ENCODE results near the gene MPHOSPH10. TPM values are rescaled to one million over a fixed set of nuclear protein-coding genes. Genes with fewer than 3 reads are reported as not detected.

The MPHOSPH10 gene
- total and polyA plus RNA-seq, 2 of the 13 experiments (the other 11 are each of a cell fraction or from before 2014, with no cell fraction given), result 37.8 to 137 TPM

- H3K4me1 ChIP-seq (ENCODE audit: insufficient read depth, low read length), result no peaks in the 10 kb centered on the region
- peaks cover 0 to 3% of the 10 kb centered on the region in 2 experiments; a peak in 2 of 5 replicates for H3K27me3 ChIP-seq (ENCODE audit: control insufficient read depth in 1 of 2, insufficient read depth in 2 of 2, low read length in 2 of 2)
- H3K79me2 ChIP-seq (ENCODE audit: insufficient read depth, low read length), result no peaks in the 10 kb centered on the region
- H3K4me3 ChIP-seq (replicated peaks in 1 of 3; ENCODE audit: insufficient read depth in 1 of 3, low read depth in 2 of 3, low read length in 3 of 3), result no peak overlapping the region
- H4K20me1 ChIP-seq (ENCODE audit: insufficient read depth, low read length), result peaks cover 8% of the 10 kb centered on the region
- H3K4me2 ChIP-seq (ENCODE audit: low read depth, low read length), result no peak overlapping the region
- WGBS (ENCODE audit: low lambda C conversion rate), result 75% methylated on average over 3 of the region's 3 CpGs
- H2AFZ ChIP-seq (ENCODE audit: low read length), result no peak overlapping the region
- no peak for DNase-seq (ENCODE audit: low spot score)
- ChIA-PET CTCF (ENCODE audit: low intra/inter-chr PET ratio, low total read pairs) (no interaction called here), POLR2A (interaction anchor here (1.8 to 3.3 kb wide), 2 partner anchors 20 to 82 kb away, joined by 5 to 13 read pairs; partner anchors contain the start of genes MCEE, MPHOSPH10 and NAGK)
- no TSS peak for BruUV-seq (replicated peaks)
- no peak for FAIRE-seq
- ATAC-seq, result peak; percentile 51
- in situ Hi-C loops (cut with HindIII; ENCODE audit: extremely low pct_ligation_motif_present, low pct_unique_long_range_greater_than_20kb), result no loop called here
- H3K9ac ChIP-seq (ENCODE audit: insufficient read depth, low read depth, low read length), result no peak overlapping the region
- intact Hi-C loops (cut with micrococcal nuclease; ENCODE audit: unreplicated experiment), result no loop called here
- no peak overlapping the region for H3K27ac ChIP-seq (ENCODE audit: extremely low read length, insufficient read depth, low read length)
- peaks cover 23 to 48% of the 10 kb centered on the region in 2 experiments for H3K36me3 ChIP-seq (replicated peaks in 1 of 2; ENCODE audit: control insufficient read depth in 1 of 2, insufficient read depth in 2 of 2, low read length in 2 of 2)
- H3K9me3 ChIP-seq (ENCODE audit: low read length), result no peaks in the 10 kb centered on the region
- TF ChIP-seq KLF16 (CRISPR knock-in tag; IDR thresholded peaks at IDR 0.05) (no peak), POLR2AphosphoS5 (IDR thresholded peaks at IDR 0.05; ENCODE audit: low read depth, low read length) (peak; percentile 32; the same call in 1 of the 2 replicates), CBX1 (IDR thresholded peaks at IDR 0.05; ENCODE audit: low read depth) (no peak), ZNF790 (CRISPR knock-in tag; IDR thresholded peaks at IDR 0.05; ENCODE audit: borderline replicate concordance) (no peak), POLR2G (IDR thresholded peaks at IDR 0.05; ENCODE audit: low read depth, low read length) (peak; percentile 69), ZNF282 (IDR thresholded peaks at IDR 0.05; ENCODE audit: partially characterized antibody) (no peak), ZFYVE20 (CRISPR knock-in tag; IDR thresholded peaks at IDR 0.05; ENCODE audit: borderline replicate concordance, low read depth) (no peak), GATAD2A (CRISPR knock-in tag; IDR thresholded peaks at IDR 0.05) (no peak), ZNF580 (CRISPR knock-in tag; IDR thresholded peaks at IDR 0.05; ENCODE audit: borderline replicate concordance, low read depth) (no peak), ZNF703 (CRISPR knock-in tag; IDR thresholded peaks at IDR 0.05; ENCODE audit: borderline replicate concordance) (no peak), ZNF687 (CRISPR knock-in tag; IDR thresholded peaks at IDR 0.05) (peak; percentile 40), ZNF451 (CRISPR knock-in tag; IDR thresholded peaks at IDR 0.05) (no peak), IKZF4 (CRISPR knock-in tag; IDR thresholded peaks at IDR 0.05; ENCODE audit: borderline replicate concordance, low read depth, not compliant biosample characterization) (no peak), ATF2 (CRISPR knock-in tag; IDR thresholded peaks at IDR 0.05) (no peak), ZNF44 (CRISPR knock-in tag; IDR thresholded peaks at IDR 0.05) (no peak)
Observed at GRCh38 chr2:71150082-71150816, 19.8 kb downstream of the MPHOSPH10 start.
